GM23338 (cell line): ENCODE measurements around the gene UBN2. TPM values are rescaled to one million over a fixed set of nuclear protein-coding genes. Genes with fewer than 3 reads are reported as not detected.

Experiments
- ATAC-seq: fragments of 200-7000 bp; cut with Tn5 transposase; 3 replicates; pipeline ENCODE4 v1.9.1; 2020
- DNase-seq: peaks from one replicate; pipeline ENCODE4 v3.0.0-alpha.2; 2015; ENCODE audit warnings: low spot score
- H2AFZ ChIP-seq: fragments of 200-600 bp; sonication (generic); 2 replicates; pipeline ENCODE4 v1.8.0; 2016; ENCODE audit warnings: antibody characterized with exemption, mild to moderate bottlenecking, moderate library complexity
- H3F3A ChIP-seq: fragments of 200-600 bp; sonication (generic); replicated peaks from 2 replicates; pipeline ENCODE4 v1.8.0; 2017; ENCODE audit warnings: antibody characterized with exemption, mixed run types, low read depth
- H3K27ac ChIP-seq: fragments of 200-600 bp; sonication (generic); 2 replicates; pipeline ENCODE4 v1.6.1; 2016; ENCODE audit warnings: low read depth
- H3K27me3 ChIP-seq: fragments of 200-600 bp; sonication (generic); 2 replicates; pipeline ENCODE4 v1.8.0; 2016; ENCODE audit warnings: mild to moderate bottlenecking, mixed run types, moderate library complexity; ENCODE audit not compliant: insufficient read depth
- H3K36me3 ChIP-seq: fragments of 200-600 bp; sonication (generic); 2 replicates; pipeline ENCODE4 v1.8.0; 2016; ENCODE audit warnings: mild to moderate bottlenecking; ENCODE audit not compliant: insufficient read depth
- H3K4me1 ChIP-seq: fragments of 200-600 bp; sonication (generic); 2 replicates; pipeline ENCODE4 v1.8.0; 2016; ENCODE audit warnings: mild to moderate bottlenecking, moderate library complexity; ENCODE audit not compliant: insufficient read depth
- H3K4me2 ChIP-seq: fragments of 200-600 bp; sonication (generic); 2 replicates; pipeline ENCODE4 v1.7.1; 2017; ENCODE audit warnings: mixed run types
- H3K4me3 ChIP-seq: fragments of 200-600 bp; sonication (generic); 2 replicates; pipeline ENCODE4 v1.6.1; 2016; ENCODE audit warnings: mixed run types
- H3K79me2 ChIP-seq: fragments of 200-600 bp; sonication (generic); replicated peaks from 2 replicates; pipeline ENCODE4 v1.8.0; 2017; ENCODE audit warnings: mild to moderate bottlenecking; ENCODE audit not compliant: insufficient read depth
- H3K9me2 ChIP-seq: fragments of 200-600 bp; sonication (generic); 2 replicates; pipeline ENCODE4 v1.8.0; 2017; ENCODE audit not compliant: insufficient read depth
- H4K20me1 ChIP-seq: fragments of 200-600 bp; sonication (generic); replicated peaks from 2 replicates; pipeline ENCODE4 v1.8.0; 2017; ENCODE audit warnings: mild to moderate bottlenecking; ENCODE audit not compliant: insufficient read depth
- H3K27ac Mint-ChIP-seq: 2 replicates; pipeline ENCODE4 v1.8.0; 2020; ENCODE audit warnings: inconsistent platforms, mild to moderate bottlenecking, moderate library complexity, mixed read lengths
- H3K27me3 Mint-ChIP-seq: 3 replicates; pipeline ENCODE4 v1.8.0; 2022; ENCODE audit warnings: low read depth, mild to moderate bottlenecking, moderate library complexity, mixed read lengths, inconsistent platforms; ENCODE audit not compliant: insufficient read depth, poor library complexity
- H3K36me3 Mint-ChIP-seq: 3 replicates; pipeline ENCODE4 v1.8.0; 2021; ENCODE audit warnings: low read depth, mild to moderate bottlenecking, inconsistent platforms, moderate library complexity, mixed read lengths
- H3K4me1 Mint-ChIP-seq: 3 replicates; pipeline ENCODE4 v1.8.0; 2020; ENCODE audit warnings: mild to moderate bottlenecking, inconsistent platforms, mixed read lengths
- H3K4me3 Mint-ChIP-seq: 3 replicates; pipeline ENCODE4 v1.8.0; 2021; ENCODE audit warnings: moderate library complexity, mild to moderate bottlenecking, inconsistent platforms, mixed read lengths
- H3K9me3 Mint-ChIP-seq: 3 replicates; pipeline ENCODE4 v1.8.0; 2020; ENCODE audit warnings: moderate library complexity, mild to moderate bottlenecking, inconsistent platforms, mixed read lengths
- ETS1 ChIP-seq: IDR thresholded peaks from 2 replicates; pipeline ENCODE4 v1.6.1; 2016; ENCODE audit warnings: antibody characterized with exemption
- EZH2 ChIP-seq: fragments of 200-600 bp; sonication (generic); IDR thresholded peaks from one replicate; pipeline ENCODE4 v1.8.0; 2017; ENCODE audit warnings: antibody characterized with exemption, mild to moderate bottlenecking, low read depth; ENCODE audit not compliant: unreplicated experiment
- JUNB ChIP-seq: IDR thresholded peaks from one replicate; pipeline ENCODE4 v1.6.1; 2016; ENCODE audit warnings: antibody characterized with exemption; ENCODE audit not compliant: unreplicated experiment
- NANOG ChIP-seq: IDR thresholded peaks from 2 replicates; pipeline ENCODE4 v1.6.1; 2016; ENCODE audit warnings: antibody characterized with exemption, borderline replicate concordance
- POLR2AphosphoS5 ChIP-seq: IDR thresholded peaks from 2 replicates; pipeline ENCODE4 v1.6.1; 2016; ENCODE audit warnings: antibody characterized with exemption, low read depth
- STAT1 ChIP-seq: IDR thresholded peaks from one replicate; pipeline ENCODE4 v1.6.1; 2016; ENCODE audit warnings: antibody characterized with exemption; ENCODE audit not compliant: unreplicated experiment
- ZNF114 ChIP-seq: fragments of 250-450 bp; sonication (Bioruptor Pico); IDR thresholded peaks from 2 replicates; pipeline ENCODE4 v1.5.0; 2020; ENCODE audit warnings: mild to moderate bottlenecking, moderate library complexity
- polyA plus RNA-seq: library from polyadenylated mRNA; unstranded; fragments of >200 nt; fragmentation: Nextera tagmentation; extraction: Ambion mirVana; gene quantifications from 2 replicates; pipeline ENCODE4 v1.2.1, GENCODE V29; 2016
- total RNA-seq: library from RNA; depleted of rRNA; stranded (reverse); fragments of >200 nt; shearing (Covaris generic); gene quantifications from 2 replicates; pipeline ENCODE4 v1.2.3, GENCODE V29; 2014
- TF ChIP-seq, protein P1 (sequence below): IDR thresholded peaks from one replicate; pipeline ENCODE4 v1.6.1; 2018; ENCODE audit warnings: antibody characterized with exemption; ENCODE audit not compliant: unreplicated experiment
- TF ChIP-seq, protein P2 (sequence below), 2 experiments: fragments of 200-600 bp in 1 of 2; sonication (generic) in 1 of 2; conservative IDR thresholded peaks; 2 replicates each; pipeline versions ENCODE4 v1.5.1 to v1.6.1; 2016 to 2017; ENCODE audit warnings: antibody characterized with exemption in 2 of 2, low read depth in 2 of 2, mild to moderate bottlenecking in 2 of 2, moderate library complexity in 1 of 2

UBN2 gene
- total and polyA plus RNA-seq, 2 experiments from 2014 or later = 18.5 to 26.6 TPM

DNA sequence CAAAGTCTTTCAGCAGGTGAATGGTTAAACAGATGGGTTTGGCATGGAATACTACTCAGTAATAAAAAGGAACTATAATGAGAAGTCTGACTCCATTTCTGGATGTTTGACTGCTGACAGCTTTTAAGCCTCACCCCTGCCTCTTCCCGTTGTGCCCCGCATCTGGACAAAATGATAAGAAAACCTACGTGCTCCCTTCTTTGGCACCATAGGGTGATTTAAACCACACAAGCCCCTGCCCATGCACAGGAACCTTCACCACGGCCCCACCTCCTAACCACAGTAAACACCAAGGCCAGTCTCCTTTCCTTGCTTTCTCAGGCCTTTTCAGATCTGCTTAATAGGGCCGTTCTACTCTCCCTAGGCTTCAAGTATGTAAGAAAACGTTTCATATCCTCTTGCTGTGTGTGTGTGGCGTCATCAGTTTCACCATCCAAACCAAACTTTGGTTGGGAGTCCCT, 47.1 kb upstream of the UBN2 start (continued):
- TF ChIP-seq, protein P1, sequence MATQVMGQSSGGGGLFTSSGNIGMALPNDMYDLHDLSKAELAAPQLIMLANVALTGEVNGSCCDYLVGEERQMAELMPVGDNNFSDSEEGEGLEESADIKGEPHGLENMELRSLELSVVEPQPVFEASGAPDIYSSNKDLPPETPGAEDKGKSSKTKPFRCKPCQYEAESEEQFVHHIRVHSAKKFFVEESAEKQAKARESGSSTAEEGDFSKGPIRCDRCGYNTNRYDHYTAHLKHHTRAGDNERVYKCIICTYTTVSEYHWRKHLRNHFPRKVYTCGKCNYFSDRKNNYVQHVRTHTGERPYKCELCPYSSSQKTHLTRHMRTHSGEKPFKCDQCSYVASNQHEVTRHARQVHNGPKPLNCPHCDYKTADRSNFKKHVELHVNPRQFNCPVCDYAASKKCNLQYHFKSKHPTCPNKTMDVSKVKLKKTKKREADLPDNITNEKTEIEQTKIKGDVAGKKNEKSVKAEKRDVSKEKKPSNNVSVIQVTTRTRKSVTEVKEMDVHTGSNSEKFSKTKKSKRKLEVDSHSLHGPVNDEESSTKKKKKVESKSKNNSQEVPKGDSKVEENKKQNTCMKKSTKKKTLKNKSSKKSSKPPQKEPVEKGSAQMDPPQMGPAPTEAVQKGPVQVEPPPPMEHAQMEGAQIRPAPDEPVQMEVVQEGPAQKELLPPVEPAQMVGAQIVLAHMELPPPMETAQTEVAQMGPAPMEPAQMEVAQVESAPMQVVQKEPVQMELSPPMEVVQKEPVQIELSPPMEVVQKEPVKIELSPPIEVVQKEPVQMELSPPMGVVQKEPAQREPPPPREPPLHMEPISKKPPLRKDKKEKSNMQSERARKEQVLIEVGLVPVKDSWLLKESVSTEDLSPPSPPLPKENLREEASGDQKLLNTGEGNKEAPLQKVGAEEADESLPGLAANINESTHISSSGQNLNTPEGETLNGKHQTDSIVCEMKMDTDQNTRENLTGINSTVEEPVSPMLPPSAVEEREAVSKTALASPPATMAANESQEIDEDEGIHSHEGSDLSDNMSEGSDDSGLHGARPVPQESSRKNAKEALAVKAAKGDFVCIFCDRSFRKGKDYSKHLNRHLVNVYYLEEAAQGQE = no peak
- TF ChIP-seq ZNF114 (CRISPR knock-in tag) (no peak), EZH2 (no peak)

DNA sequence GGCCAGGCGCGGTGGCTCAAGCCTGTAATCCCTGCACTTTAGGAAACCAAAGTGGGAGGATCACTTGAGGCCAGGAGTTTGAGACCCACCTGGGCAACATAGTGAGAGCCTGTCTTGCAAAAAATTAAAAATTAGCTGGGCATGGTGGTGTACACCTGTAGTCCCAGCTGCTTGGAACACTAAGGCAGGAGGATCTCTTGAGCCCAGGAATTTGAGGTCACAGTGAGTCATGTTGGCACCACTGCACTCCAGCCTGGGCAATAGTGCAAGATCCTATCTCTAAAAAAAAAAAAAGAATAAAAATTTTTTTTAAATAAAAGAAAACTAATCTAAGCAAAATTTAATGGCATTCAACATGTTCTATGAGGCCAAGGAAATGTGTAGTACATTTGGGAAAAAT, 44.9 kb upstream of the UBN2 start:
- no peaks in the 10 kb centered on the region for H4K20me1 ChIP-seq
- no peaks in the 10 kb centered on the region for H3K79me2 ChIP-seq
- ATAC-seq (no peak), DNase-seq (no peak)
- H3K4me1 ChIP-seq = peaks cover 28% of the 10 kb centered on the region
- peaks cover 9% of the 10 kb centered on the region; the same call in 1 of the 2 replicates for H3F3A ChIP-seq
- H3K9me2 ChIP-seq = no peaks in the 10 kb centered on the region
- Mint-ChIP-seq H3K27me3 (peaks cover 6% of the 10 kb centered on the region), H3K9me3 (no peaks in the 10 kb centered on the region), H3K36me3 (peaks cover 12% of the 10 kb centered on the region; the same call in 2 of the 3 replicates), H3K4me1 (peaks cover 36% of the 10 kb centered on the region), H3K27ac (no peak overlapping the region), H3K4me3 (no peak overlapping the region)
- H3K36me3 ChIP-seq = no peaks in the 10 kb centered on the region
- no peak overlapping the region for H3K4me2 ChIP-seq
- H3K4me3 ChIP-seq = no peak overlapping the region
- H3K27ac ChIP-seq = no peak overlapping the region
- H3K27me3 ChIP-seq = no peaks in the 10 kb centered on the region
- H2AFZ ChIP-seq = no peak overlapping the region
- TF ChIP-seq EZH2 (no peak), ZNF114 (CRISPR knock-in tag) (no peak), ETS1 (no peak), POLR2AphosphoS5 (no peak), JUNB (no peak), NANOG (no peak), STAT1 (no peak)
- TF ChIP-seq, protein P1 = no peak
- TF ChIP-seq, protein P2, sequence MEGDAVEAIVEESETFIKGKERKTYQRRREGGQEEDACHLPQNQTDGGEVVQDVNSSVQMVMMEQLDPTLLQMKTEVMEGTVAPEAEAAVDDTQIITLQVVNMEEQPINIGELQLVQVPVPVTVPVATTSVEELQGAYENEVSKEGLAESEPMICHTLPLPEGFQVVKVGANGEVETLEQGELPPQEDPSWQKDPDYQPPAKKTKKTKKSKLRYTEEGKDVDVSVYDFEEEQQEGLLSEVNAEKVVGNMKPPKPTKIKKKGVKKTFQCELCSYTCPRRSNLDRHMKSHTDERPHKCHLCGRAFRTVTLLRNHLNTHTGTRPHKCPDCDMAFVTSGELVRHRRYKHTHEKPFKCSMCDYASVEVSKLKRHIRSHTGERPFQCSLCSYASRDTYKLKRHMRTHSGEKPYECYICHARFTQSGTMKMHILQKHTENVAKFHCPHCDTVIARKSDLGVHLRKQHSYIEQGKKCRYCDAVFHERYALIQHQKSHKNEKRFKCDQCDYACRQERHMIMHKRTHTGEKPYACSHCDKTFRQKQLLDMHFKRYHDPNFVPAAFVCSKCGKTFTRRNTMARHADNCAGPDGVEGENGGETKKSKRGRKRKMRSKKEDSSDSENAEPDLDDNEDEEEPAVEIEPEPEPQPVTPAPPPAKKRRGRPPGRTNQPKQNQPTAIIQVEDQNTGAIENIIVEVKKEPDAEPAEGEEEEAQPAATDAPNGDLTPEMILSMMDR (conservative IDR thresholded peaks at IDR 0.05; ENCODE audit: low read depth in 2 of 2) = no peak
